IPS-15b (cell line): ENCODE results near the gene MAP3K9.

ENCODE experiments used
- H3K27me3 ChIP-seq: one replicate; pipeline ENCODE4 v1.6.1; 2013; ENCODE audit warnings: low read length; ENCODE audit not compliant: control insufficient read depth, insufficient read depth
- H3K36me3 ChIP-seq: one replicate; pipeline ENCODE4 v1.6.1; 2013; ENCODE audit warnings: low read length; ENCODE audit not compliant: control insufficient read depth, insufficient read depth
- H3K4me1 ChIP-seq: one replicate; pipeline ENCODE4 v1.6.1; 2013; ENCODE audit warnings: mild to moderate bottlenecking, low read length; ENCODE audit not compliant: control insufficient read depth, insufficient read depth
- H3K4me3 ChIP-seq: one replicate; pipeline ENCODE4 v1.5.1; 2013; ENCODE audit warnings: low read depth, low read length
- H3K9ac ChIP-seq: one replicate; pipeline ENCODE4 v1.6.1; 2013; ENCODE audit warnings: low read depth, mild to moderate bottlenecking, low read length
- H3K9me3 ChIP-seq: one replicate; pipeline ENCODE4 v1.6.1; 2013; ENCODE audit warnings: mild to moderate bottlenecking, low read length; ENCODE audit not compliant: control insufficient read depth, insufficient read depth

Gene MAP3K9

GRCh38 chr14:70794294-70794693 lies 15.0 kb downstream of the MAP3K9 start:
- Histone ChIP-seq H3K4me3 (no peak overlapping the region), H3K36me3 (peaks cover 6% of the 10 kb centered on the region), H3K9me3 (no peaks in the 10 kb centered on the region), H3K27me3 (no peaks in the 10 kb centered on the region), H3K9ac (no peak overlapping the region), H3K4me1 (no peaks in the 10 kb centered on the region)

- H3K4me1 ChIP-seq, result no peaks in the 10 kb centered on the region
- H3K9ac ChIP-seq, result no peak overlapping the region
- H3K27me3 ChIP-seq, result no peaks in the 10 kb centered on the region
- H3K4me3 ChIP-seq, result no peak overlapping the region
- H3K9me3 ChIP-seq, result no peaks in the 10 kb centered on the region
- H3K36me3 ChIP-seq, result peaks cover 6% of the 10 kb centered on the region
Measured at GRCh38 chr14:70793637-70794036, 15.7 kb downstream of the MAP3K9 start.

GRCh38 chr14:70792939-70793338 lies 16.4 kb downstream of the MAP3K9 start:
- H3K36me3 ChIP-seq, result peaks cover 6% of the 10 kb centered on the region
- H3K27me3 ChIP-seq, result no peaks in the 10 kb centered on the region

GRCh38 chr14:70791971-70792370 lies 17.3 kb downstream of the MAP3K9 start:
- Histone ChIP-seq H3K9ac (no peak overlapping the region), H3K4me3 (no peak overlapping the region), H3K36me3 (peaks cover 4% of the 10 kb centered on the region), H3K27me3 (no peaks in the 10 kb centered on the region), H3K9me3 (no peaks in the 10 kb centered on the region), H3K4me1 (no peaks in the 10 kb centered on the region)

More at GRCh38 chr14:70792939-70793338, 16.4 kb downstream of the MAP3K9 start:
- H3K9ac ChIP-seq, result no peak overlapping the region
- no peak overlapping the region for H3K4me3 ChIP-seq
- H3K4me1 ChIP-seq, result no peaks in the 10 kb centered on the region
- H3K9me3 ChIP-seq, result no peaks in the 10 kb centered on the region

- Histone ChIP-seq H3K4me3 (no peak overlapping the region), H3K9me3 (no peaks in the 10 kb centered on the region), H3K4me1 (no peaks in the 10 kb centered on the region), H3K9ac (no peak overlapping the region), H3K36me3 (peaks cover 4% of the 10 kb centered on the region), H3K27me3 (no peaks in the 10 kb centered on the region)
Measured at GRCh38 chr14:70789961-70790360, 19.4 kb downstream of the MAP3K9 start.

GRCh38 chr14:70789361-70789760 lies 20.0 kb downstream of the MAP3K9 start:
- Histone ChIP-seq H3K9ac (no peak overlapping the region), H3K27me3 (no peaks in the 10 kb centered on the region), H3K36me3 (peaks cover 4% of the 10 kb centered on the region), H3K4me1 (no peaks in the 10 kb centered on the region), H3K4me3 (no peak overlapping the region), H3K9me3 (no peaks in the 10 kb centered on the region)

- H3K4me1 ChIP-seq, result no peaks in the 10 kb centered on the region
- no peak overlapping the region for H3K9ac ChIP-seq
- no peaks in the 10 kb centered on the region for H3K9me3 ChIP-seq
- H3K27me3 ChIP-seq, result no peaks in the 10 kb centered on the region
- peaks cover 4% of the 10 kb centered on the region for H3K36me3 ChIP-seq
- H3K4me3 ChIP-seq, result no peak overlapping the region
Measured at GRCh38 chr14:70788898-70789297, 20.4 kb downstream of the MAP3K9 start.

GRCh38 chr14:70785556-70785955 lies 23.8 kb downstream of the MAP3K9 start:
- Histone ChIP-seq H3K9ac (no peak overlapping the region), H3K9me3 (no peaks in the 10 kb centered on the region), H3K36me3 (no peaks in the 10 kb centered on the region), H3K4me1 (no peaks in the 10 kb centered on the region), H3K4me3 (no peak overlapping the region), H3K27me3 (no peaks in the 10 kb centered on the region)

- Histone ChIP-seq H3K27me3 (no peaks in the 10 kb centered on the region), H3K36me3 (no peaks in the 10 kb centered on the region), H3K9ac (no peak overlapping the region), H3K9me3 (no peaks in the 10 kb centered on the region), H3K4me3 (no peak overlapping the region), H3K4me1 (no peaks in the 10 kb centered on the region)
Measured at GRCh38 chr14:70784886-70785285, 24.4 kb downstream of the MAP3K9 start.

GRCh38 chr14:70782361-70782760 lies 27.0 kb downstream of the MAP3K9 start:
- Histone ChIP-seq H3K4me1 (no peaks in the 10 kb centered on the region), H3K9me3 (no peaks in the 10 kb centered on the region)

GRCh38 chr14:70780396-70781075 lies 28.8 kb downstream of the MAP3K9 start:
- Histone ChIP-seq H3K4me1 (no peaks in the 10 kb centered on the region), H3K9ac (no peak overlapping the region), H3K4me3 (no peak overlapping the region), H3K27me3 (no peaks in the 10 kb centered on the region), H3K36me3 (no peaks in the 10 kb centered on the region), H3K9me3 (no peaks in the 10 kb centered on the region)

More at GRCh38 chr14:70782361-70782760, 27.0 kb downstream of the MAP3K9 start:
- Histone ChIP-seq H3K9ac (no peak overlapping the region), H3K27me3 (no peaks in the 10 kb centered on the region), H3K4me3 (no peak overlapping the region), H3K36me3 (no peaks in the 10 kb centered on the region)

GRCh38 chr14:70779667-70780066 lies 29.6 kb downstream of the MAP3K9 start:
- H3K4me3 ChIP-seq, result no peak overlapping the region
- no peaks in the 10 kb centered on the region for H3K9me3 ChIP-seq
- H3K9ac ChIP-seq, result no peak overlapping the region
- H3K36me3 ChIP-seq, result no peaks in the 10 kb centered on the region
- H3K4me1 ChIP-seq, result no peaks in the 10 kb centered on the region
- no peaks in the 10 kb centered on the region for H3K27me3 ChIP-seq
